MM.1S (cell line): ENCODE results near the gene NDUFAF4.

Source experiments
- DNase-seq: peaks from one replicate; pipeline ENCODE4 v3.0.0-alpha.2; 2015
- H2AFZ ChIP-seq: fragments of 300-600 bp; sonication (generic); 2 replicates; pipeline ENCODE4 v1.6.0; 2016; ENCODE audit warnings: antibody characterized with exemption, low read length
- H3F3A ChIP-seq: fragments of 300-600 bp; sonication (generic); 2 replicates; pipeline ENCODE4 v1.6.1; 2016; ENCODE audit warnings: mild to moderate bottlenecking, antibody characterized with exemption, low read length, moderate library complexity, mixed read lengths; ENCODE audit not compliant: insufficient read depth
- H3K27ac ChIP-seq: fragments of 300-600 bp; sonication (generic); 2 replicates; pipeline ENCODE4 v1.5.1; 2016; ENCODE audit warnings: mild to moderate bottlenecking, low read length
- H3K27me3 ChIP-seq: fragments of 300-600 bp; sonication (generic); replicated peaks from 2 replicates; pipeline ENCODE4 v1.6.0; 2016; ENCODE audit warnings: low read length; ENCODE audit not compliant: insufficient read depth
- H3K36me3 ChIP-seq: fragments of 300-600 bp; sonication (generic); replicated peaks from 2 replicates; pipeline ENCODE4 v1.6.1; 2016; ENCODE audit warnings: mild to moderate bottlenecking, low read length, mixed read lengths; ENCODE audit not compliant: insufficient read depth
- H3K4me1 ChIP-seq: fragments of 300-600 bp; sonication (generic); 2 replicates; pipeline ENCODE4 v1.6.1; 2016; ENCODE audit warnings: low read length, mixed read lengths
- H3K4me2 ChIP-seq: fragments of 300-600 bp; sonication (generic); 2 replicates; pipeline ENCODE4 v1.6.0; 2016; ENCODE audit warnings: low read depth, low read length
- H3K4me3 ChIP-seq: fragments of 300-600 bp; sonication (generic); 2 replicates; pipeline ENCODE4 v1.5.1; 2016; ENCODE audit warnings: low read length, mixed read lengths
- H3K79me2 ChIP-seq: fragments of 300-600 bp; sonication (generic); 2 replicates; pipeline ENCODE4 v1.6.1; 2016; ENCODE audit warnings: mixed run types, low read length, mixed read lengths
- H3K9ac ChIP-seq: fragments of 300-600 bp; sonication (generic); 2 replicates; pipeline ENCODE4 v1.6.1; 2016; ENCODE audit warnings: low read length, mixed read lengths
- H3K9me2 ChIP-seq: fragments of 300-600 bp; sonication (generic); replicated peaks from 2 replicates; pipeline ENCODE4 v1.6.1; 2016; ENCODE audit warnings: mild to moderate bottlenecking, low read length, mixed read lengths; ENCODE audit not compliant: insufficient read depth
- H3K9me3 ChIP-seq: fragments of 300-600 bp; sonication (generic); replicated peaks from 2 replicates; pipeline ENCODE4 v1.6.1; 2016; ENCODE audit warnings: mild to moderate bottlenecking, low read length, mixed read lengths; ENCODE audit not compliant: insufficient read depth
- H4K20me1 ChIP-seq: fragments of 300-600 bp; sonication (generic); 2 replicates; pipeline ENCODE4 v1.6.1; 2016; ENCODE audit warnings: mild to moderate bottlenecking, low read length, moderate library complexity, mixed read lengths; ENCODE audit not compliant: insufficient read depth
- CTCF ChIP-seq: fragments of 300-600 bp; sonication (generic); IDR thresholded peaks from 2 replicates; pipeline ENCODE4 v1.5.1; 2016; ENCODE audit warnings: antibody characterized with exemption, low read length, mixed read lengths
- EZH2 ChIP-seq: fragments of 300-600 bp; sonication (generic); optimal IDR thresholded peaks from 2 replicates; pipeline ENCODE3; 2017; ENCODE audit warnings: low read depth, mild to moderate bottlenecking, antibody characterized with exemption, low read length, mixed read lengths
- EZH2phosphoT487 ChIP-seq: fragments of 300-600 bp; sonication (generic); IDR thresholded peaks from 2 replicates; pipeline ENCODE4 v1.6.1; 2018; ENCODE audit warnings: antibody characterized with exemption, low read length

The NDUFAF4 gene

GRCh38 chr6:96841345-96841744, 56.3 kb downstream of the NDUFAF4 start:
- H3K4me1 ChIP-seq = no peaks in the 10 kb centered on the region
- H3K4me3 ChIP-seq = no peak overlapping the region
- H3K9ac ChIP-seq = no peak overlapping the region
- H3K79me2 ChIP-seq = peaks cover 8% of the 10 kb centered on the region
- no peak overlapping the region for H3K27ac ChIP-seq
- no peak overlapping the region for H3K4me2 ChIP-seq
- no peak for TF ChIP-seq EZH2
- no peak for TF ChIP-seq EZH2phosphoT487
- no peak for TF ChIP-seq CTCF
- H4K20me1 ChIP-seq = no peaks in the 10 kb centered on the region
- H3K27me3 ChIP-seq = no peaks in the 10 kb centered on the region
- H3K9me2 ChIP-seq = no peaks in the 10 kb centered on the region
- no peaks in the 10 kb centered on the region for H3K36me3 ChIP-seq
- no peaks in the 10 kb centered on the region; the same call in 1 of the 2 replicates for H3F3A ChIP-seq
- no peak for DNase-seq
- H2AFZ ChIP-seq = no peak overlapping the region
- H3K9me3 ChIP-seq = no peaks in the 10 kb centered on the region
